Erythroblast (primary cell): ENCODE data around the gene KLK5.

Source experiments
- GATA1 ChIP-seq: IDR thresholded peaks from 2 replicates; pipeline ENCODE4 v1.6.1; 2011; ENCODE audit warnings: low read depth, mild to moderate bottlenecking, control low read depth, low read length, moderate library complexity
- POLR2A ChIP-seq: IDR thresholded peaks from 2 replicates; pipeline ENCODE4 v1.6.1; 2011; ENCODE audit warnings: mild to moderate bottlenecking, low read length

GRCh38 chr19:50982186-50982585 lies 29.3 kb upstream of the KLK5 start:
- TF ChIP-seq POLR2A (no peak), GATA1 (no peak)
